GM21717 (cell line): ENCODE data around the gene KRT79.
"Not testable (repeated sequence)": the region's sequence is repeated elsewhere in the genome, so short reads cannot be mapped to it uniquely, and the experiment has no call there.

Experiments used
- ATAC-seq: cut with Tn5 transposase; IDR thresholded peaks from one replicate; pipeline ENCODE4 v1.9.1; 2021; ENCODE audit warnings: mild to moderate bottlenecking, moderate library complexity; ENCODE audit not compliant: unreplicated experiment

KRT79 gene

GRCh38 chr12:52807544-52808470 is 26.3 kb downstream of the KRT79 start:
- ATAC-seq, result no peak

- no peak for ATAC-seq
Observed at GRCh38 chr12:52806821-52807543, 27.1 kb downstream of the KRT79 start.

- ATAC-seq, result no peak
Observed at GRCh38 chr12:52806169-52806811, 27.8 kb downstream of the KRT79 start.

GRCh38 chr12:52805739-52806138 is 28.4 kb downstream of the KRT79 start:
- no peak for ATAC-seq

GRCh38 chr12:52805000-52805399 is 29.1 kb downstream of the KRT79 start:
- ATAC-seq, result no peak

GRCh38 chr12:52802442-52802841 is 31.7 kb downstream of the KRT79 start:
- no peak for ATAC-seq

- no peak for ATAC-seq
Observed at GRCh38 chr12:52801773-52802172, 32.3 kb downstream of the KRT79 start.

- no peak for ATAC-seq
Observed at GRCh38 chr12:52800259-52800917, 33.7 kb downstream of the KRT79 start.

- no peak for ATAC-seq
Observed at GRCh38 chr12:52799505-52800211, 34.5 kb downstream of the KRT79 start.

GRCh38 chr12:52798671-52799504 is 35.2 kb downstream of the KRT79 start:
- no peak for ATAC-seq

- no peak for ATAC-seq
Observed at GRCh38 chr12:52798003-52798670, 36.0 kb downstream of the KRT79 start.

- ATAC-seq, result no peak
Observed at GRCh38 chr12:52797529-52797894, 36.6 kb downstream of the KRT79 start.

- no peak for ATAC-seq
Observed at GRCh38 chr12:52796839-52797528, 37.1 kb downstream of the KRT79 start.

- ATAC-seq, result no peak
Observed at GRCh38 chr12:52796429-52796794, 37.7 kb downstream of the KRT79 start.

GRCh38 chr12:52795694-52796428 is 38.2 kb downstream of the KRT79 start, which contains the start of gene KRT3:
Gene KRT3 (minus strand): TSS chr12:52796117. CDS start chr12:52796042, 75 bp downstream.
- ATAC-seq, result no peak

- not testable (repeated sequence) for ATAC-seq
Observed at GRCh38 chr12:52795332-52795674, 38.8 kb downstream of the KRT79 start.

- ATAC-seq, result no peak
Observed at GRCh38 chr12:52794479-52795331, 39.4 kb downstream of the KRT79 start.
